ENCODE measurements around the gene TBC1D1.

The TBC1D1 gene

GRCh38 chr4:38152721-38153386 is 262.0 kb downstream of the TBC1D1 start:
- H2AFZ ChIP-seq (ENCODE audit: low read length), result no peak overlapping the region
- H3K4me2 ChIP-seq (ENCODE audit: low read length), result no peak overlapping the region
- H3F3A ChIP-seq (ENCODE audit: insufficient read depth, low read length), result no peaks in the 10 kb centered on the region
- peaks cover 4% of the 10 kb centered on the region; the same call in 1 of the 2 replicates for H3K27me3 ChIP-seq (ENCODE audit: insufficient read depth, low read length)
- no peak for TF ChIP-seq EZH2 (IDR thresholded peaks at IDR 0.05; ENCODE audit: borderline replicate concordance, low read length)
- TF ChIP-seq CTCF (IDR thresholded peaks at IDR 0.05; ENCODE audit: low read length), result no peak
- no peaks in the 10 kb centered on the region for H3K36me3 ChIP-seq (ENCODE audit: insufficient read depth, low read length)
- no peaks in the 10 kb centered on the region for H3K9me3 ChIP-seq (ENCODE audit: low read length)
- no peaks in the 10 kb centered on the region for H4K20me1 ChIP-seq (ENCODE audit: insufficient read depth, low read length)
- H3K27ac ChIP-seq (ENCODE audit: low read depth, low read length, poor library complexity, severe bottlenecking), result no peak overlapping the region
- no peak overlapping the region for H3K4me3 ChIP-seq (ENCODE audit: low read depth, low read length, poor library complexity, severe bottlenecking)
- no peak overlapping the region for H3K9ac ChIP-seq (ENCODE audit: low read length)
- peaks cover 21% of the 10 kb centered on the region for H3K4me1 ChIP-seq (ENCODE audit: insufficient read depth, low read length, severe bottlenecking)
- no peaks in the 10 kb centered on the region for H3K79me2 ChIP-seq (ENCODE audit: insufficient read depth, low read length)
- H3K9me2 ChIP-seq (ENCODE audit: low read depth, low read length), result no peaks in the 10 kb centered on the region

DNA sequence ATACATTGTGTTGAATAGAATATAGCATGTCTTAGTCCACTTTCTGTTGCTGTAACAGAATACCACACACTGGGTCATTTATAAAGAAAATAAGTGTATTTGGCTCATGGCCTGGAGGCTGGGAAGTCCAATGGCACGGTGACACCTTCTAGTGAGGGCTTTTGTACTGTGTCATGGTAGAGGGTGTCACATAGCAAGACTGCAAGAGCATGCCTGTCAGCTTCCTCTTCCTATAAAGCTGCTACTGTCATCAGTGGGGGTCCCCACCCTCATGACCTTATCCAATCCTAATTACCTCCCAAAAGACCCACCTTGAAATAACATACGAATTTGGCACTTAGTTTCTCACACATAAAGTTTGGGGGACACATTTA is 262.5 kb downstream of the TBC1D1 start:
- H3K27ac ChIP-seq (ENCODE audit: low read depth, low read length, poor library complexity, severe bottlenecking), result no peak overlapping the region

DNA sequence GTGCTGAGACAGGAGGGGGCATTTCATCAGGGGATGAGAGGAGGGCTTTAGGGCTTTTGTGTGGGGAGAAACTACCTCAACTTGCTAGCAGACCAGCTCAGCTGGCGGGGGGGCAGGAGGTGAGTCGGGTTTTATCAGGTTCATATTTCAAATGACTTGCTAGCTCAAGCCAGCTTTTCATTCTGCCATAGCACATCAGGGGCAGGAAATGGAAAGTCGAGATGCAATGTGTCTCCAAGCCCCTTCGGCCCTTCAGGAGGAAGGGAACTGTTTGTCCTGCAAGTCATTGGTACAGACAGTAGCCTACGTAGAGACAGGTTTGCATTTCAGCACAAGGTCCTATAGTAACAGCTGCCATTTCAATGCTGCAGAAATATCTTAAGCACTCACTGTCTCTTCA is 263.4 kb downstream of the TBC1D1 start:
- no peaks in the 10 kb centered on the region for H3K9me2 ChIP-seq (ENCODE audit: low read depth, low read length)
- peak overlapping the region; percentile 22 for H3K4me3 ChIP-seq (ENCODE audit: low read depth, low read length, poor library complexity, severe bottlenecking)
- peak overlapping the region; percentile 51 for H3K27ac ChIP-seq (ENCODE audit: low read depth, low read length, poor library complexity, severe bottlenecking)
- H3K4me2 ChIP-seq (ENCODE audit: low read length), result peak overlapping the region; percentile 31; the same call in 1 of the 2 replicates
- no peaks in the 10 kb centered on the region for H4K20me1 ChIP-seq (ENCODE audit: insufficient read depth, low read length)
- H3K9ac ChIP-seq (ENCODE audit: low read length), result no peak overlapping the region
- no peaks in the 10 kb centered on the region for H3F3A ChIP-seq (ENCODE audit: insufficient read depth, low read length)
- no peak overlapping the region for H2AFZ ChIP-seq (ENCODE audit: low read length)
- H3K4me1 ChIP-seq (ENCODE audit: insufficient read depth, low read length, severe bottlenecking), result peaks cover 21% of the 10 kb centered on the region
- no peaks in the 10 kb centered on the region for H3K9me3 ChIP-seq (ENCODE audit: low read length)
- TF ChIP-seq EZH2 (IDR thresholded peaks at IDR 0.05; ENCODE audit: borderline replicate concordance, low read length) (no peak), CTCF (IDR thresholded peaks at IDR 0.05; ENCODE audit: low read length) (no peak)
- no peaks in the 10 kb centered on the region for H3K79me2 ChIP-seq (ENCODE audit: insufficient read depth, low read length)
- H3K27me3 ChIP-seq (ENCODE audit: insufficient read depth, low read length), result peaks cover 6% of the 10 kb centered on the region; the same call in 1 of the 2 replicates
- no peaks in the 10 kb centered on the region for H3K36me3 ChIP-seq (ENCODE audit: insufficient read depth, low read length)

More for the DNA sequence above, 262.5 kb downstream of the TBC1D1 start:
- Histone ChIP-seq H3K27me3 (ENCODE audit: insufficient read depth, low read length) (peaks cover 6% of the 10 kb centered on the region; the same call in 1 of the 2 replicates), H3K4me3 (ENCODE audit: low read depth, low read length, poor library complexity, severe bottlenecking) (no peak overlapping the region), H3K4me1 (ENCODE audit: insufficient read depth, low read length, severe bottlenecking) (peaks cover 21% of the 10 kb centered on the region), H3F3A (ENCODE audit: insufficient read depth, low read length) (no peaks in the 10 kb centered on the region), H2AFZ (ENCODE audit: low read length) (no peak overlapping the region), H3K9me2 (ENCODE audit: low read depth, low read length) (no peaks in the 10 kb centered on the region), H3K4me2 (ENCODE audit: low read length) (no peak overlapping the region), H3K36me3 (ENCODE audit: insufficient read depth, low read length) (no peaks in the 10 kb centered on the region), H4K20me1 (ENCODE audit: insufficient read depth, low read length) (no peaks in the 10 kb centered on the region), H3K79me2 (ENCODE audit: insufficient read depth, low read length) (no peaks in the 10 kb centered on the region), H3K9ac (ENCODE audit: low read length) (no peak overlapping the region), H3K9me3 (ENCODE audit: low read length) (no peaks in the 10 kb centered on the region)
- no peak for TF ChIP-seq CTCF (IDR thresholded peaks at IDR 0.05; ENCODE audit: low read length)
- TF ChIP-seq EZH2 (IDR thresholded peaks at IDR 0.05; ENCODE audit: borderline replicate concordance, low read length), result no peak
